ENCODE data around the gene TTLL6. TPM values are rescaled to one million over a fixed set of nuclear protein-coding genes. Genes with fewer than 3 reads are reported as not detected.
"Not testable (repeated sequence)": the region's sequence is repeated elsewhere in the genome, so short reads cannot be mapped to it uniquely, and the experiment has no call there.

TTLL6 gene
- polyA plus RNA-seq, 1 donor: not detected

DNA sequence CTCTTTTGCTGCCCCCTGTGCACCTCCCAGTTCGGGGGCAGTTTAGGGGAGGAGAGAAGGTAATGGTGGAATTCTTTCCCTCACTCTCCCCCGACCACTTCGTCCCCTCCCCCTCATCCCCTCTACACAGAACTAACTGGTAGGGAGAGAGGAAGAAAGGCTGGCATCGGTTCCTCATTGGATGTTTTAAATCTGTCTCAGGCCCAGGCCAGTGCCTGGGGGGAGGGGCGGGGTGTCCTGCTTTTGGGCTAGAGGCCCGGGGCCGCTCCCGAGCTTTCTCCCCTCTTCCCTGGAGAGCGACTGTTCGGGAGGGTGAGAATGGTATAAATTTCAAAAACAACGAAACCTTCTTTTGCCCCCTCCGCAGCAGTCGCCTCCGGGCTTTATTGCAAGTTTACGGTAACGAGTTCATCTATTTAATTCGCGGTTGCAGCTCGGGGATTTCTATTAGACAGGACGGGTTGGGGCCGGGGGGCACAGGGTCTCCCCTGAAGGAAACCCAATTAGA lies 94.1 kb downstream of the TTLL6 start, which contains the start of gene PRAC2:
Gene PRAC2 (plus strand): TSS at position 271 of the 508 bp plus-strand sequence. CDS start 1,226 bp downstream, outside the sequence.
- no peak for DNase-seq

DNA sequence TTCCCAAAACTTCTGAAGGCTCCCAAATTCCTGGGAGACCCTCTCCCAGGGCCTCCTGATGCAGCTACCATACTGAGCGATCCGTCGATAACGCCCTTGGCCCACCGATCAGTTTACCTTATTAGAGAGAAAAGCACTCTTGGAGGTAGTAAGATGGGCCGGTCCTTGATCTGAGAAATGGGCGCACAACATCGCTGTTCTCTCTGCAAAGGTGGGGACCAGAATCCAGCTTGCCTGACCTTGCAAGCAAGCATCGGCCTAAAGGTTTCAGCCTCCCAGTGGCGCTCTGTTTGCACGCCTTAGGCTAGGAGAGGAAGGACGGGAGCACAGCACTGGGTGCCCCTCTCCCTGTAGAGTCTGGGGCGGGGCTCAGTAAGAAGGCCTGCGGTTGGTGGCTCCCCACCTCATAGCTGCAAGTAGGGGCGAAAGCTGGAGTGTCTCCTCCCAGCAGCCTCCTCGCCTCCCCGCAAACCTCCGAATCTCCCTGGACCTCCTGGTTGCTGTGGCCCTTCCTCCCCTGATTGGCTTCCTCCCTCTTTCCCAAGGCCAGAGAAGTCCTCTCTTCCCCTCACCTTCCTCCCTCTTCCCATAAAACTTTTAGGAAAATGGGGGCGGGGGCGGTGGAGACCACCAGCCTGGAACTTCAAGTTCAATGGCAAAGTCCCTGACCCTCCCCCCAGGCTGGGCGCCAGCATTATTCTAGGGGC lies 94.7 kb downstream of the TTLL6 start, which contains the start of gene PRAC1:
Gene PRAC1 (minus strand): TSS at position 318 of the 707 bp plus-strand sequence. CDS start 126 bp downstream, at position 192.
- DNase-seq: no peak

DNA sequence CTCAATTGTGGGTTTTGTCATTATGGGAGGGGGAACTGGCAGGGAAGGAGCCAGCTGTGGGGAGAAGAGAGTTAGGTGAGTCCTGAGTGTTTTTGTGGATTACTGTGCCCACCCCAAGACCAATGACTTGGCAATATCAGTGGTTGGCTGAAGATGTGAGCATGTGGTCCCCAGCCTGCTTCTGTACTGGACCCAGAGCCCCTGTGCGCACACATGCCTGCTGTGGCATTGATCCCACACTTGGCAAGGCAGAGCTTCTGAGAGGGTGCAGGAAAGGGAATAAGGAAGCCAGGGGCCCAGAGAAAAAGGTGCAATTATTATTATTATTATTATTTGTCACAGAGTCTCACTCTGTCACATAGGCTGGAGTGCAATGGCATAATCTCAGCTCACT lies 96.0 kb downstream of the TTLL6 start:
- DNase-seq: no peak

DNA sequence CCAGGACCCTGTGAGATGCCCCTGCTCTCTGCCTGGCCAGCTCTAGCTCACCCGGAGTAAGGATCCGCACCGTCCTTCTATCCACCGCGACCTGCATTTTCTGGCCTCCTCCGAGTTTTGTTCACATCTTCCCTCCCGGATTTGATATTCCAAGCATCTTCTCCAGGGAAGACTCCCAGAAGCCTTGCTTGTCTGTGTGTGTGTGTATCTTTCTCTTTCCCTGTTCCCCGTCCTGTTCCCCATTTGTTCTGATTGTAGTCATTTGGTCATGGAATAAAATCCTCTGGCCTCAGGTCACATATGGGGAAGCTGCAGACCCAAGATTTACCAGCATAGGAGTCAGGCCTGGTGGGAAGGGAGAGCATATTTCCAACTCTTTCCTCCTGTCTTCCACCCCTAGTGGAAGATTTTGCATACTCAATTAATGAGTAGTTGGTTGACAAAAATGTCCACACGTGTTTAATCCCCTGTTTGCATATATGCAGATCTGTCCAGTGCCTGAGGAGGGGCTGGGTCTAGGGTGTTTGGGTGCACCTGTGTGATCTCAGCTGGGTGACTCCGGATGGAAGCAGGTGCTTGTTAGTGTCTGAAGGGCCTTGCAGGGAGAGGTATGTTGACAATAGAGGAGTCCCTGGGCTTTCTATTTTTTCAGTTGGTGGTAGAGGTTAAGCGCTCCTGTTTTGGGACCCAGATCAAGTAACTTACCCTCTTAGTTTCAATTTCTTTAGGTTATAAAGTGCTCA lies 96.6 kb downstream of the TTLL6 start:
- DNase-seq: no peak

DNA sequence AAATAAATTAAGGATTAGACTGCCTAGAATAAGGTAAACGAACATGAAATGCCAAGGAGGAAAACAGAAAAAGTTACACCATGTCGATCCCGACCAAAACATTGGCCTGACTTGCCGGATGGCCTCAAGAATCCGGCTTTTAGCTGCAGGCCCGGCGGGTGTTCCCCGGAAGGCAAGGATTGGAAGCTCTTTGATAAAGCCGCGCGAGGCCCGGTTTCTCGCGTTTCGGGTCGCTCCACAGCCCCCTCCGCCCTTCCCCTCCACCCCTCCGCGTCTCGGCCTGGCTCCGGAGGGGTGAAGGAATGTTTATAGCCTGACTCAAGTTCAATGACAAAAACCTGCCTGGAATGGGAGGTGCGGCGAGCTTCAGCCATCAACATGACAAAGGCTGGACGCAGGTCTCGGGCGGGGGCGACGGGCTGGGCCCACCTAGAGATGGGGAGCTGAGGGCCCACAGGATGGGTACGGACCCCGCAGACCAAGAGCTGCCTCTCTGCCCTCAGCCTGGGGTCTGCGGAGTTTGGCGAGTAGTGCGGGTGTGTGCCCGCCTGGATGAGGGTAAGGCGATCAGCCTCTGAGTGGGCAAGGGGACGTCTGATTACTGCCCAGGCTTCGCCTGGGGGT lies 97.3 kb downstream of the TTLL6 start:
- no peak for DNase-seq

DNA sequence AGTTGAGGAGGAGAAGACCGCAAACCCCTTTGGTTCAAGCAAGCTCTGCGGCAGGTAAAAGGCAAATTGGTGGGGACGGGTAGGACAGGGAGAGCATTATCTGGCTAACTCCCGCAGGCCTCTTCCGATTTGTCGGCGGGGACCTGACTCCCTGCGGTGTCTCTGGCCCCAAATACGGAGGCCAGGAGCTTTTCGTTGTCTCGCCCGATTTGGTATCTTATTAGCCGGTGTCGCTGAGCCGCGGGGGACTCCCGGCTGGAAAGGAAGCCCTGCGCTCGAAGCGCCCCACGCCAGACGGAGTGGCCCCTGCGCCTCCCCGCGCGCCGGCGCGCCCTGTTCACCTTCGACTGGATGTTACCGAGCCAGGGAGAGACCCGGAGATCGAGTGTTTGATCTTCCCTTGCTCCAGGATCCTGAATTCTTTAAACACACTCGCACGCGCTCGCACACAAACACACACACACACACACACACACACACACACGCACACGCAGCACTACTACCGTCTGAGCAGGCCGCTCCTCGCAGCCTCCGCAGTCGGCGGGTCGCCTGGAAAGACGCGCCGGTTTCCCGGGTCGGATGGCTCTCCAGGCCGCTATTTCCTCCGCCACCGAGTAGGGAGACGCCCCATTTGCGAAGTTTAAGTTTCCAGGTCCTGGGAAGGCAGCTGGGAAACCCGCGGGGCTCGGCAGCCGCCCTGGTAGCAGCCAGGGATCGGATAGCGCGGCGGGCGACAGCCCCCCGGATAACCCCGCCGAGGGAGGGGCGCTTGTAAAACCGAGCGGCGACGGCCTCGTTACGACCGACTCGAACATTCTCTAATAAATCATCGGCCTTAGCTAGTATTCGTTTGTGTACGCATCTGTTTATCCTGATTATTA lies 98.0 kb downstream of the TTLL6 start:
- DNase-seq: no peak

DNA sequence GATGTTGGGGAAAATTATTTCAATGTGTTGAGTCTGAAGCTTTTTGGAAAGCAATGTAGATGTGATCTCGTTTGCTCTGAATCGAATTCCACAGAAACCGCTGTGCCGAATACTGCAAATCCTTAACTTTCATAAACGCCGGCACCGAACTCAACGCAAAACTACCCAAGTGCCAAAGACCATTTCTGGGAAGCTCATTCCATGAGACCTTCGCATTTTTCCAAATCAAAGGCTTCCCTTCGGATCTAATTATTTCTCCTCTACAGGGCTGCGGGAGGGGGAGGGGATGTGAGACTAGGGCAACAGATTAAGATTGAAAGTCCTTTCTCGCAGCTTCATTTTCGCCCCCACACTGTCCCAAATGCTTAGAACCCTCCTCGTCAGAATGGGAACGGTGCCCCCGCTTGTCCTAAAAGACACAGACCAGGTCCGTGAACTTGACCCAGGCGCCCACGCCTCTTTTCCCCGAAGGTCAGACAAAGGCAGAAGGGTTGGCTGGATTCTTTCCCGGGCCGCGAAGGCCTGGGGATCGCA lies 98.7 kb downstream of the TTLL6 start:
- no peak for DNase-seq

DNA sequence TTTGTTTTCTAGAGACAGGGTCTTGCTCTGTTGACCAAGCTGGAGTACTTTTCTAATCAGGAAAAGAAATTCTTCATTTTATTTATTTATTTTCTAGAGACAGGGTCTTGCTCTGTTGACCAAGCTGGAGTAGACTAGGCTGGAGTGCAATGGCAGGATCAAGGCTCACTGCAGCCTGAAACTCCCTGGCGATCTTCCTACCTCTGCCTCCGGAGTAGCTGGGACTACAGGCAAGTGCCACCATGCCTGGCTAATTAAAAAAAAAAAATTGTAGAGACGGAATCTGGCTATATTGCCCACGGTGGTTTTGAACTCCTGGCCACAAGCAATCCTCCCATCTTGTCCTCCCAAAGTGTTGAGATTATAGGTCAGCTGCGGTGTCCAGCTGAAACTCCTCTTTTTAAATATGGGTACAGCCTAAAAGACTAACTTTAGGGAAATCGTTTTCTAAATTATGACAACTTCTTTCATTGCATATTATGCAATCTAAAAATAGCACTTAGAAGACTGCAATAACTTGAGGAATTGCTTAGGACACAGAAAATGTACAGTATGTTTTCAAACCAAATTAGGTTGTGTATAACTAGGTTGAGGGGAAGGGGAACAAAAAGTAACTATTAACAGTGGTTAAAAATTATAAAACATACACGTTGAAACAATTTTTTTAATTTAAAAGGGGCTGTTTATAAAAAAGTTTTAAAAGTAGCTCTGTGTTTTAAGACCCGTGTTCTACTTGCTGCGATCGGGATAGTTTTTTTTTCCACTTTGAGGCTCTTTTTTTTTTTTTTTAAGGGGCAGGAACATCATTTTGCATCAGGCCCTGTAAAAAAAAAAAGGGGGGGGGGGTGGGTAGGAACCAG lies 99.4 kb downstream of the TTLL6 start:
- DNase-seq: no peak

DNA sequence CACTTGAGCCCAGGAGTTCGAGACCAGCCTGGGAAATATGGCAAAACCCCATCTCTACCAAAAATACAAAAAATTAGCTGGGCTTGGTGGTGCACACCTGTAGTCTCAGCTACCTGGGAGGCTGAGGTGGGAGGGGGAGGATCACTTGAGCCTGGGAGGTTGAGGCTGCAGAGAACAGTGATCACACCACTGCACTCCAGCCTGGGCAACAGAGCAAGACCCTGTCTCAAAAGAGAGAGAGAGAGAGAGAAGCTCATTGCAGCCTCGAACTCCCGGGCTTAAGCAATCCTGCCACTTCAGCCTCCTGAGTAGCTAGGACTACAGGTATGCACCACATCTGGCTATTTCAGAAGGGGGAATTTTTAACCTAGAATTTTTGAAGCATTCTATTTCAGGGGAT lies 100.5 kb downstream of the TTLL6 start:
- DNase-seq: not testable (repeated sequence)

DNA sequence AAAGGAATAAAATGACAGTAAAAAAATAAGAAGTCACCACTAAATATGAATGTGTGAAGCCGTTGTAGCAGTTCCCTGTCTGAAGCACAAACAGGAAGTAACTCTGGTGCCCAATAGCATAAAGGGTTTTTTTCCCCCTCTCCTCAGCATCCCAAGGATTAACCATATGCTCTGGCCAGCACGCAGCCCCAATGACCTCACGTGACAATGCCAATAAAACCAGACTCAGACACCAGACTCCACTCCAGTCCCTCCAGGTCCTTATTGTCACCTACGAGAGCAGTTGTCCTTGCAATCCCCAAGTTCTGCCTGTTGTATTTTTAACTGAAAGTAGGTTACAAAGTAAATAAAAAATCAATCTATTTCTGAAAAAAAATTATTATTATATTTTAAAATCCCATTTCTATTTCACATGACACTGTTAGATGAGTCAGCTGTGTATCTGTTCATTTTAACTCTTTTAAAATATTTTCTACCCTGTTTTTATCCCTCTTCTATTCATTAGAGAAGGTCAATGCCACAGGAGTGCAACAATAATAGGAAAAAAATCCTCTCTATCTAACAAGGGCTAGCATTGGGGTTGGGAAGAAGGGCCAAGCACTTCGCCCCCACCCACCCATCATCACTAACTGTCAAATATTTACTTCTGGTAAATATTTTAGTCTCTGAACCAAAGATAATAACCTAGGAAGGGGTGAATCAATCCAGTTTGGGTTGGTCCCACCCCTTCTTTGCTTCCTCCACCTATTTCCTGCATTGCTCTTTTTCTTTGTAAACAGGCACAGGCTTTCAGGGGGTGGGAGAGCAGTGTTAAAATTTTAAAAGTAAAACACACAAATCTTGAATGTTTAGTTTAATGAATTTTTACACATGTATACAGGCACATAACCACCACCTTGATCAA lies 101.3 kb downstream of the TTLL6 start:
- no peak for DNase-seq

Other genes starting within 250 kb of the TTLL6 start
- 1.0 TPM for gene HOXB4, start 238.9 kb downstream of the TTLL6 start, polyA plus RNA-seq (ENCODE audit: insufficient read length)
- 9.1 TPM for gene HOXB3, start 227.0 kb downstream of the TTLL6 start, polyA plus RNA-seq (ENCODE audit: insufficient read length)
- gene HOXB5, start 223.4 kb downstream of the TTLL6 start, polyA plus RNA-seq (ENCODE audit: insufficient read length): 0.48 TPM
- gene HOXB6, start 212.2 kb downstream of the TTLL6 start, polyA plus RNA-seq (ENCODE audit: insufficient read length): 1.8 TPM
- 3.0 TPM for gene HOXB7, start 206.2 kb downstream of the TTLL6 start, polyA plus RNA-seq (ENCODE audit: insufficient read length)
- gene HOXB8, start 201.9 kb downstream of the TTLL6 start, polyA plus RNA-seq (ENCODE audit: insufficient read length): 0.49 TPM
- 0.43 TPM for gene HOXB9, start 190.9 kb downstream of the TTLL6 start, polyA plus RNA-seq (ENCODE audit: insufficient read length)
- not detected for gene PRAC1, start 94.7 kb downstream of the TTLL6 start, polyA plus RNA-seq (ENCODE audit: insufficient read length)
- not detected for gene PRAC2, start 94.0 kb downstream of the TTLL6 start, polyA plus RNA-seq (ENCODE audit: insufficient read length)
- not detected for gene HOXB13, start 88.5 kb downstream of the TTLL6 start, polyA plus RNA-seq (ENCODE audit: insufficient read length)
- gene CALCOCO2, start 13.8 kb upstream of the TTLL6 start, polyA plus RNA-seq (ENCODE audit: insufficient read length): 39.3 TPM
- gene ATP5MC1, start 75.6 kb upstream of the TTLL6 start, polyA plus RNA-seq (ENCODE audit: insufficient read length): 116 TPM
- gene UBE2Z, start 91.2 kb upstream of the TTLL6 start, polyA plus RNA-seq (ENCODE audit: insufficient read length): 54.1 TPM
- gene SNF8, start 127.6 kb upstream of the TTLL6 start, polyA plus RNA-seq (ENCODE audit: insufficient read length): 63.6 TPM
- gene GIP, start 151.4 kb upstream of the TTLL6 start, polyA plus RNA-seq (ENCODE audit: insufficient read length): not detected
- 8.6 TPM for gene IGF2BP1, start 180.2 kb upstream of the TTLL6 start, polyA plus RNA-seq (ENCODE audit: insufficient read length)